ENCODE data around the gene KIR3DL3.
"Not testable (repeated sequence)": the region's sequence is repeated elsewhere in the genome, so short reads cannot be mapped to it uniquely, and the experiment has no call there.

KIR3DL3 gene

DNA sequence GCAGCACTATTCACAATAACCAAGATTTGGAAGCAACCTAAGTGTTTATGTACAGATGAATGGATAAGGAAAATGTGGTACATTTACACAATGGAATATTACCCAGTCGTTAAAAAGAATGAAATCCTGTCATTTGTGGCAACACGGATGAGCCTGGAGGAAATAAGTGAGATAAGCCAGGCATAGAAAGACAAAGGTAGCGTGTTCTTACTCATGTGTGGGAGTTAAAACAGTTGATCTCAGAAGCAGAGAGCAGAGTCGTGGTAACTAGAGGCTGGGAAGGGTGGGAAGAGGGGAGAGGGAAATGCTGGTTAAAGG, 32.0 kb upstream of the KIR3DL3 start:
- H3K27ac ChIP-seq, result no peak overlapping the region
- no peak for TF ChIP-seq ZFX (IDR thresholded peaks at IDR 0.05; ENCODE audit: borderline replicate concordance)
- TF ChIP-seq, protein P1, sequence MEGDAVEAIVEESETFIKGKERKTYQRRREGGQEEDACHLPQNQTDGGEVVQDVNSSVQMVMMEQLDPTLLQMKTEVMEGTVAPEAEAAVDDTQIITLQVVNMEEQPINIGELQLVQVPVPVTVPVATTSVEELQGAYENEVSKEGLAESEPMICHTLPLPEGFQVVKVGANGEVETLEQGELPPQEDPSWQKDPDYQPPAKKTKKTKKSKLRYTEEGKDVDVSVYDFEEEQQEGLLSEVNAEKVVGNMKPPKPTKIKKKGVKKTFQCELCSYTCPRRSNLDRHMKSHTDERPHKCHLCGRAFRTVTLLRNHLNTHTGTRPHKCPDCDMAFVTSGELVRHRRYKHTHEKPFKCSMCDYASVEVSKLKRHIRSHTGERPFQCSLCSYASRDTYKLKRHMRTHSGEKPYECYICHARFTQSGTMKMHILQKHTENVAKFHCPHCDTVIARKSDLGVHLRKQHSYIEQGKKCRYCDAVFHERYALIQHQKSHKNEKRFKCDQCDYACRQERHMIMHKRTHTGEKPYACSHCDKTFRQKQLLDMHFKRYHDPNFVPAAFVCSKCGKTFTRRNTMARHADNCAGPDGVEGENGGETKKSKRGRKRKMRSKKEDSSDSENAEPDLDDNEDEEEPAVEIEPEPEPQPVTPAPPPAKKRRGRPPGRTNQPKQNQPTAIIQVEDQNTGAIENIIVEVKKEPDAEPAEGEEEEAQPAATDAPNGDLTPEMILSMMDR (IDR thresholded peaks at IDR 0.05), result no peak

DNA sequence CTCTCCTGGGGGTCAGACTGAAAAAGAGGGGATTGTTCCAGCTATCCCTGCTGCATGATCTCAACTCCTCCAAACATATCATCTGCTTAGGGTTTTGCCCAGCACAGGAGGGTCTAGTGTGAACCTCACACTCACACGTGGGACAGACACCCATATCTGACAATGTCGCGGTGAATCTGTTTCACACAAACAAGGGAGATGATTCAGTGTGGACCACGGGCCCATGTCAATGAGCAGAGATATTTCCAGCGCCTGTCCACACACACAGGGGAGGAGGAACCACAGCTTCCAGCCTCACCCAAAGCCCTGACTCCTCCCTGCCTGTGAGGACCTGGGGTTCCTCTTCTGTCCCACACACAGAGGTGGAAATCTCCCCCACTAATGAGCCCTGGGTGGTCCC, 29.6 kb upstream of the KIR3DL3 start:
- H3K27ac ChIP-seq, result no peak overlapping the region
- TF ChIP-seq, protein P1 (IDR thresholded peaks at IDR 0.05), result no peak
- TF ChIP-seq ZFX (IDR thresholded peaks at IDR 0.05; ENCODE audit: borderline replicate concordance), result no peak

DNA sequence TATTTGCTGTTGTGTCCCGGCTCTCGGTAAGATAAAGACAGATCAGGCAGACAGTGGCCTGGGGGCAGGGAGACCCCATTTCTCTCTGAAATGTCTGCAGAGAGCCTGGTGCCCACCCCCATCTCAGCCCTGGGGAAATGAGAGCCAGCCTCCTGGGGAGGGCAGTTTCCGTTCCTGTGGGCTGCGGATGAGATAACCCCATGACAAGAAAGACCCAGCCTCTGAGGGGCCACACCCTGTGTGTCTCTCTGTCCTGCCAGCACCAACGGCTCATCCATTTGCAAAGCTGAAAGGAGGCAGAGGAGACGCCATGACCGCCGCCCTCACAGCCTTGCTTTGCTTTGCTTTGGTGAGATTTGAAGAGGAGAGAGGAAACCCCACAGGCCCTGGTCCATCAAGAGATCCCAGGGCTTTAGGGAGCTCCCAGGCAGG, 28.1 kb upstream of the KIR3DL3 start:
- TF ChIP-seq, protein P1 (IDR thresholded peaks at IDR 0.05), result no peak
- TF ChIP-seq ZFX (IDR thresholded peaks at IDR 0.05; ENCODE audit: borderline replicate concordance), result no peak
- no peak overlapping the region for H3K27ac ChIP-seq

DNA sequence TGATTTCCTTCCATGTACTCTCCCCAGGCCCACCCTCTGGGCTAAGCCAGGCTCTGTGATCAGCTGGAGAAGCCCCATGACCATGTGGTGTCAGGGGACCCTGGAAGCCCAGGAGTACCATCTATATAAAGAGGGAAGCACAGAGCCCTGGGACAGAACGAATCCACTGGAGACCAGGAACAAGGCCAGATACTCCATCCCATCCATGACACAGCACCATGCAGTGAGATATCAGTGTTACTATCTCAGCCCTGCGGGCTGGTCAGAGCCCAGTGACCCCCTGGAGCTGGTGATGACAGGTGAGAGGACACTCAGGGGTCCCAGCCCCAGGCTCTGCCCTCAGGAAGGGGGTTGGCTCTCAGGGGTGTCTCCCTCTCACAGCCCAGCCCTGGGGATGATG, 27.5 kb upstream of the KIR3DL3 start:
- TF ChIP-seq, protein P1 (IDR thresholded peaks at IDR 0.05), result no peak
- TF ChIP-seq ZFX (IDR thresholded peaks at IDR 0.05; ENCODE audit: borderline replicate concordance), result no peak
- no peak overlapping the region for H3K27ac ChIP-seq

DNA sequence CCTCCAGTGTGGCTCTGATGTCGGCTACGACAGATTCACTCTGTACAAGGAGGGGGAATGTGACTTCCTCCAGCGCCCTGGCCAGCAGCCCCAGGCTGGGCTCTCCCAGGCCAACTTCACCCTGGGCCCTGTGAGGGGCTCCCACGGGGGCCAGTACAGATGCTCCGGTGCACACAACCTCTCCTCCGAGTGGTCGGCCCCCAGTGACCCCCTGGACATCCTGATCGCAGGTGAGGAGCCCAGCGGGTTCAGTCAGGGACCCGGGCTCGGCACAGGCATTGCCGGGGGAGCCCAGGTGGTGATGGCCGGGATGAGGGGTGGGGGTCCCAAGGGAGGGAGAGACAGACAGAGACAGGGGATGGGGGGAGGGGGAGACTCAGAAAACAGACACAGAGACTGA, 26.5 kb upstream of the KIR3DL3 start:
- not testable (repeated sequence) for H3K27ac ChIP-seq

DNA sequence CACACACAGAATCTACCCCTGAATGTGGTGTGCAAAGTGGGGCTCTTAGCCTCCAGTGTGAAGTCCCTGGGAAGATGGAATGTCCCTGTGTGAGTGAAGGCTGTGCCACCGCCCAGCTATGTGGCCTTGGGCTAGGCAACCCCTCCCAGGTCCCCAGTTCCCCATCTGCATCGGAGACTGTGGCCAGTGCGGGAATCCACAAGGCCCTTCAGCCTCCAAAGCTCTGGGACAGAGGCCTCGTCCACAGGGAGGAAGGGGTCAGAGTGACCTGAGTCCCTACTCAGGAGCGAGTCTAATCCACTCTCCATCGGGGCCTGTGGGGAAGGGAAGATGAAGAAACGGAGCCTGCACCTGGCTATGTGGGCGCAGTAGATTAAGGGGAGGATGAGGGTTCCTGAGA, 19.3 kb upstream of the KIR3DL3 start:
- no peak for TF ChIP-seq ZFX (IDR thresholded peaks at IDR 0.05; ENCODE audit: borderline replicate concordance)
- TF ChIP-seq, protein P1 (IDR thresholded peaks at IDR 0.05), result no peak
- H3K27ac ChIP-seq, result no peak overlapping the region

DNA sequence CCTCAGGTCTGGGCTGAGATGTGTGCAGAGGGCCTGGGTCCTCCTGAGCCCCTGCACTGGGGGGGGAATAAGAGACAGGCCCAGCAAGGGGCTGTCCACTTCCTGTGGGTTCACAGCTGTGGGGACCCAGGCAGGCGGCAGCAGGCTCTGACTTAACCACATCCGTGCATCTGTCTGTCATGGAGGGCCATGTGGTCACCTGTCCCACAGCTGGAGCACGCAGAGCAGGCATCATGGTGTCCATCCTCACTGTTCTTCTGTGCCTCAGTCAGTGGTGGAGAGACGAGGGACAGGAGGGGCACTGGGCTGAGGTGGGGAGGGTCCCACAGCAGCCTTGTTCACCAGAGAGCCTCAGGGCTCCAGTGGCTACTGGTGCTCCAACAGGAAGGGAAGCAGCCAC, 16.3 kb upstream of the KIR3DL3 start:
- TF ChIP-seq ZFX (IDR thresholded peaks at IDR 0.05; ENCODE audit: borderline replicate concordance), result no peak
- TF ChIP-seq, protein P1 (IDR thresholded peaks at IDR 0.05), result no peak
- H3K27ac ChIP-seq, result no peak overlapping the region

DNA sequence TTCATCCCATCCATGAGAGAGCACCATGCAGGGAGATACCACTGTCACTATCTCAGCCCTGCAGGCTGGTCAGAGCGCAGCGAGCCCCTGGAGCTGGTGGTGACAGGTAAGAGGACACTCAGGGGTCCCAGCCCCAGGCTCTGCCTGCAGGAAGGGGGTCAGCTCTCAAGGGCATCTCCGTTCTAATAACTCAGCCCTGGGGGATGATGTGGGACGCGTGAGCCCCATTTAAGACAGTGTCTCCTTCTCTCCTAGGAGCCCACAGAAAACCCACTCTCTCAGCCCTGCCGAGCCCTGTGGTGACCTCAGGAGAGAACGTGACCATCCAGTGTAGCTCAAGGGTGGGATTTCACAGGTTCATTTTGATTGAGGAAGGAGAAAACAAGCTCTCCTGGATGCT, 15.5 kb upstream of the KIR3DL3 start:
- TF ChIP-seq, protein P1 (IDR thresholded peaks at IDR 0.05), result no peak
- TF ChIP-seq ZFX (IDR thresholded peaks at IDR 0.05; ENCODE audit: borderline replicate concordance), result no peak
- H3K27ac ChIP-seq, result no peak overlapping the region

Measured in 22Rv1 (cell line).